GM12878 (cell line): Measurements from ENCODE around the gene TMCC2. TPM values are rescaled to one million over a fixed set of nuclear protein-coding genes. Genes with fewer than 3 reads are reported as not detected.

Experiments used
- ATAC-seq: fragments of 200-7000 bp; cut with Tn5 transposase; 3 replicates; pipeline ENCODE4 v1.9.1; 2020; ENCODE audit warnings: mild to moderate bottlenecking, moderate library complexity
- BruUV-seq: library from RNA; stranded (reverse); fragments of 400-500 nt; replicated peaks from 2 replicates; lab custom pipeline; 2021; lab: Mats Ljungman, UMichigan
- CTCF ChIA-PET: fragments of 300-600 bp; sonication (Branson Sonifier 250); formaldehyde crosslinking; extraction: SDS; loops from one replicate; lab custom pipeline; 2021; ENCODE audit warnings: inconsistent platforms; lab: Yijun Ruan, JAX
- POLR2A ChIA-PET: fragments of 350-600 bp; formaldehyde crosslinking; extraction: SDS; loops from one replicate; lab custom pipeline; 2021; ENCODE audit warnings: inconsistent platforms; lab: Charles Lee
- RAD21 ChIA-PET: fragments of 300-600 bp; sonication (Branson Sonifier 250); formaldehyde crosslinking; loops from one replicate; lab custom pipeline; 2023; ENCODE audit warnings: antibody characterized with exemption; ENCODE audit not compliant: unreplicated experiment; lab: Charles Lee
- SMC1A ChIA-PET: fragments of 300-600 bp; sonication (Branson Sonifier 250); formaldehyde crosslinking; loops from one replicate; lab custom pipeline; 2023; ENCODE audit not compliant: unreplicated experiment, uncharacterized antibody; lab: Charles Lee
- DNase-seq: peaks from one replicate; pipeline ENCODE4 v3.0.0-alpha.2; 2011; ENCODE audit warnings: low read depth, low spot score
- FAIRE-seq: peaks from 3 replicates; lab custom pipeline; 2011; peaks lifted over from hg19 to GRCh38; lab: Jason Lieb, UNC
- H2AFZ ChIP-seq: 2 replicates; pipeline ENCODE4 v1.6.0; 2011; ENCODE audit warnings: low read depth, low read length, control low read depth; ENCODE audit not compliant: control insufficient read depth
- H3K27ac ChIP-seq: 2 replicates; pipeline ENCODE4 v1.5.1; 2011; ENCODE audit warnings: control low read depth; ENCODE audit not compliant: control insufficient read depth, insufficient read depth
- H3K27me3 ChIP-seq, 2 experiments: replicated peaks in 1 of 2; 2 replicates each; pipeline versions ENCODE4 v1.6.0 to v1.6.1; 2011; ENCODE audit warnings: low read length in 1 of 2; ENCODE audit not compliant: control insufficient read depth in 2 of 2, insufficient read depth in 2 of 2
- H3K36me3 ChIP-seq, 2 experiments: 2 replicates each; pipeline ENCODE4 v1.5.1; 2011; ENCODE audit warnings: low read length in 1 of 2; ENCODE audit not compliant: control insufficient read depth in 2 of 2, insufficient read depth in 2 of 2
- H3K4me1 ChIP-seq: 2 replicates; pipeline ENCODE4 v1.6.1; 2011; ENCODE audit warnings: mild to moderate bottlenecking, low read length, moderate library complexity, mixed read lengths; ENCODE audit not compliant: control insufficient read depth, insufficient read depth
- H3K4me2 ChIP-seq: 2 replicates; pipeline ENCODE4 v1.6.0; 2011; ENCODE audit warnings: control low read depth; ENCODE audit not compliant: control insufficient read depth, insufficient read depth
- H3K4me3 ChIP-seq: fragments of 200-600 bp; sonication (generic); 2 replicates; pipeline ENCODE4 v1.5.1; 2016
- H3K79me2 ChIP-seq: 2 replicates; pipeline ENCODE4 v1.6.0; 2011; ENCODE audit warnings: low read length; ENCODE audit not compliant: control insufficient read depth, insufficient read depth
- H3K9ac ChIP-seq: 2 replicates; pipeline ENCODE4 v1.8.0; 2011; ENCODE audit warnings: low read length, control low read depth, mixed read lengths; ENCODE audit not compliant: control insufficient read depth, insufficient read depth
- H3K9me3 ChIP-seq: replicated peaks from 3 replicates; pipeline ENCODE4 v1.5.1; 2011; ENCODE audit warnings: mild to moderate bottlenecking, low read length; ENCODE audit not compliant: control insufficient read depth, insufficient read depth
- H4K20me1 ChIP-seq: 2 replicates; pipeline ENCODE4 v1.6.0; 2011; ENCODE audit not compliant: control insufficient read depth, insufficient read depth
- CEBPB ChIP-seq, 2 experiments: fragments of 150-350 bp in 1 of 2; IDR thresholded peaks; 2 replicates each; pipeline ENCODE4 v1.6.1; 2012 to 2014; ENCODE audit warnings: low read depth in 2 of 2, low read length in 2 of 2, borderline replicate concordance in 1 of 2, inconsistent platforms in 1 of 2
- DPF2 ChIP-seq: fragments of 450-650 bp; IDR thresholded peaks from 2 replicates; pipeline ENCODE4 v1.6.1; 2017; ENCODE audit warnings: mild to moderate bottlenecking
- MXI1 ChIP-seq: fragments of 150-350 bp; IDR thresholded peaks from 2 replicates; pipeline ENCODE4 v1.6.1; 2011; ENCODE audit warnings: low read depth, mild to moderate bottlenecking, inconsistent platforms, low read length, improper control_type of control experiment
- NBN ChIP-seq: fragments of 450-650 bp; IDR thresholded peaks from 2 replicates; pipeline ENCODE4 v1.6.1; 2016
- SMARCA5 ChIP-seq: fragments of 450-650 bp; IDR thresholded peaks from 2 replicates; pipeline ENCODE4 v1.6.1; 2017; ENCODE audit warnings: mild to moderate bottlenecking
- SUPT20H ChIP-seq: IDR thresholded peaks from 2 replicates; pipeline ENCODE4 v1.6.1; 2011; ENCODE audit warnings: low read depth, mild to moderate bottlenecking, low read length, moderate library complexity, borderline replicate concordance; ENCODE audit not compliant: control insufficient read depth
- ZBED1 ChIP-seq: IDR thresholded peaks from 2 replicates; pipeline ENCODE4 v1.6.1; 2016; ENCODE audit warnings: borderline replicate concordance
- WGBS: methylation state at CpG from one replicate; pipeline ENCODE4 v1.1.6; 2016; ENCODE audit warnings: low lambda C conversion rate; ENCODE audit not compliant: insufficient replicate concordance, insufficient coverage; ENCODE audit errors: missing lambda C conversion rate; 5-methylcytosine and 5-hydroxymethylcytosine counted together
- in situ Hi-C: fragments of 300-500 bp; cut with MboI; formaldehyde crosslinking; loops from 9 replicates; pipeline ENCODE4 v1.14.3; 2018; ENCODE audit warnings: mixed read lengths
- intact Hi-C: fragments of 100-400 bp; cut with micrococcal nuclease; formaldehyde crosslinking; loops from one replicate; pipeline ENCODE4 v1.14.2; 2022; ENCODE audit not compliant: unreplicated experiment
- polyA plus RNA-seq, 11 experiments: library from polyadenylated mRNA; depleted of rRNA in 4 of 11; unstranded in 6 of 11; stranded (reverse) in 5 of 11; fragments of >200 nt; fragmentation: Nextera tagmentation in 4 of 11; fragmentation: Illumina TruSeq in 1 of 11; extraction: Ambion mirVana in 4 of 11; extraction: Trizol in 1 of 11; gene quantifications; 1 replicate in 1 of 11; 2 replicates in 10 of 11; pipeline versions ENCODE4 v1.2.1 to v1.2.3, GENCODE V29; 2011 to 2016; ENCODE audit warnings: inconsistent platforms in 2 of 11, missing spikeins in 2 of 11, low read depth in 1 of 11
- total RNA-seq, 4 experiments: library from RNA; depleted of rRNA in 3 of 4; stranded (reverse); fragments of >200 nt in 3 of 4; fragmentation: Illumina TruSeq in 1 of 4; extraction: Trizol in 1 of 4; gene quantifications; 2 replicates each; pipeline versions ENCODE4 v1.2.1 to v1.2.3, GENCODE V29; 2013 to 2021
- TF ChIP-seq, protein P1 (sequence below): fragments of 450-650 bp; formaldehyde crosslinking; IDR thresholded peaks from 2 replicates; pipeline ENCODE4 v1.5.0; 2022; ENCODE audit warnings: mild to moderate bottlenecking, missing genetic modification characterization
- TF ChIP-seq, protein P2 (sequence below): fragments of 450-650 bp; IDR thresholded peaks from 2 replicates; pipeline ENCODE4 v1.6.1; 2017; ENCODE audit warnings: antibody characterized with exemption, mild to moderate bottlenecking, moderate library complexity
- TF ChIP-seq, protein P3 (sequence below): fragments of 450-650 bp; IDR thresholded peaks from 2 replicates; pipeline ENCODE4 v1.6.1; 2017; ENCODE audit warnings: mild to moderate bottlenecking, moderate library complexity
- TF ChIP-seq, protein P4 (sequence below): IDR thresholded peaks from 2 replicates; pipeline ENCODE4 v1.6.1; 2012; ENCODE audit warnings: low read depth, low read length, improper control_type of control experiment

TMCC2 gene
- total and polyA plus RNA-seq, 10 of the 15 experiments (the other 5 are each of a cell fraction or from before 2014, with no cell fraction given): 0.06 to 2.3 (median 0.76) TPM

DNA sequence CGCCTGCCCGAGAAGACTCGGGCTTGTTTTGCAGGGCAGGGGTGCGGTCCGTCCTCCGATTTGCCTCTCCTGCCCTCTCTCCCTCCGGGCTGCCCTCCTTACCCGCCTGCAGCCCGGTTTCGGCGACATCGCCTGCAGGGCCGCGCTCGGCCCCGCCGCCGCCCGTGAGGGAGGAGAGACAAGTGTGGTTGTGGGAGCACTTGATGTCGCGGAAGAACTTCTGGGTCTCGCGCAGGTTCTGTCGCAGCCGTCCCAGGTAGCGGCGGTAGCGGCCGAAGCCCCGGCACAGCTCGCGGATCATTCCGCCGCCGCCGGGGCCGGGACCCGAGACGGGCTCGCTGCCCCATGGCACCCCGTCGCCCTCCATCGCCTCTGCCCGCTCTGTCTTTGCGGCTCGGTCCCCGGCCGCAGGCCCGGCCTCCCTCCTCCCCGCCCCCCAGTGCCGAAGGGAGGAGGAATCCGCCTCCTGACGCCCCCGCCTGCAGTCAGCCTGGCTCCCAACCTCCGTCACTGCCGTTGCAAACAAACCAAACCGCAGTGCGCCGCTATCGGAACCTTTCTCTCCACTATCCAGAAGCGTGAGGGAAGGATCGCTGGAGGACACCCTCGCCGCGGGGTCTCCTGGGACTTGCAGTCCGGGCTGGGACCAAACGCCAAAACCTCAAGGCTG is 16.4 kb upstream of the TMCC2 start, which contains the start of gene DSTYK:
Gene DSTYK (minus strand): TSS at position 534 of the 670 bp plus-strand sequence. CDS start 167 bp downstream, at position 367.
- intact Hi-C loops (loop anchor here (5.0 kb wide), 1 partner anchor 89 kb away; the partner anchor contains the start of gene RBBP5), in situ Hi-C loops (no loop called here)
- no peaks in the 10 kb centered on the region for H3K27me3 ChIP-seq
- H3K4me1 ChIP-seq: peaks cover 8% of the 10 kb centered on the region; the same call in 1 of the 2 replicates
- H4K20me1 ChIP-seq: no peaks in the 10 kb centered on the region
- ChIA-PET SMC1A (interaction anchor here (0.8 to 2.2 kb wide), 2 partner anchors 11 to 44 kb away, joined by 3 to 11 read pairs; no protein-coding TSS in a partner anchor), POLR2A (interaction anchor here (1.1 kb wide), 2 partner anchors 22 to 103 kb away, joined by 3 read pairs; no protein-coding TSS in a partner anchor), RAD21 (interaction anchor here (2.4 kb wide), 1 partner anchor 18 kb away, joined by 12 read pairs; the partner anchor contains the start of gene TMCC2), CTCF (interaction anchor here (1.0 to 1.3 kb wide), 3 partner anchors 39 to 150 kb away, joined by 3 read pairs; no protein-coding TSS in a partner anchor)
- peak within 1 kb of the TSS; percentile 75 for H3K9ac ChIP-seq
- peak within 1 kb of the TSS; percentile 42 for H3K27ac ChIP-seq
- peak within 1 kb of the TSS; percentile 93 for H3K4me2 ChIP-seq
- no TSS peak for BruUV-seq
- 2% methylated on average over 64 of the region's 67 CpGs for WGBS
- ATAC-seq (peak; percentile 89), FAIRE-seq (no peak), DNase-seq (peak; percentile 70)
- no peaks in the 10 kb centered on the region for H3K36me3 ChIP-seq
- H3K4me3 ChIP-seq: peak within 1 kb of the TSS; percentile 88
- peak within 1 kb of the TSS; percentile 99 for H2AFZ ChIP-seq
- no peaks in the 10 kb centered on the region; the same call in 1 of the 2 replicates for H3K79me2 ChIP-seq
- H3K9me3 ChIP-seq: no peaks in the 10 kb centered on the region
- peak; percentile 46 for TF ChIP-seq MXI1
- TF ChIP-seq ZBED1: peak; percentile 98; the same call in 1 of the 2 replicates
- TF ChIP-seq DPF2: peak; percentile 90; the same call in 1 of the 2 replicates
- TF ChIP-seq SUPT20H: no peak
- TF ChIP-seq, protein P1, sequence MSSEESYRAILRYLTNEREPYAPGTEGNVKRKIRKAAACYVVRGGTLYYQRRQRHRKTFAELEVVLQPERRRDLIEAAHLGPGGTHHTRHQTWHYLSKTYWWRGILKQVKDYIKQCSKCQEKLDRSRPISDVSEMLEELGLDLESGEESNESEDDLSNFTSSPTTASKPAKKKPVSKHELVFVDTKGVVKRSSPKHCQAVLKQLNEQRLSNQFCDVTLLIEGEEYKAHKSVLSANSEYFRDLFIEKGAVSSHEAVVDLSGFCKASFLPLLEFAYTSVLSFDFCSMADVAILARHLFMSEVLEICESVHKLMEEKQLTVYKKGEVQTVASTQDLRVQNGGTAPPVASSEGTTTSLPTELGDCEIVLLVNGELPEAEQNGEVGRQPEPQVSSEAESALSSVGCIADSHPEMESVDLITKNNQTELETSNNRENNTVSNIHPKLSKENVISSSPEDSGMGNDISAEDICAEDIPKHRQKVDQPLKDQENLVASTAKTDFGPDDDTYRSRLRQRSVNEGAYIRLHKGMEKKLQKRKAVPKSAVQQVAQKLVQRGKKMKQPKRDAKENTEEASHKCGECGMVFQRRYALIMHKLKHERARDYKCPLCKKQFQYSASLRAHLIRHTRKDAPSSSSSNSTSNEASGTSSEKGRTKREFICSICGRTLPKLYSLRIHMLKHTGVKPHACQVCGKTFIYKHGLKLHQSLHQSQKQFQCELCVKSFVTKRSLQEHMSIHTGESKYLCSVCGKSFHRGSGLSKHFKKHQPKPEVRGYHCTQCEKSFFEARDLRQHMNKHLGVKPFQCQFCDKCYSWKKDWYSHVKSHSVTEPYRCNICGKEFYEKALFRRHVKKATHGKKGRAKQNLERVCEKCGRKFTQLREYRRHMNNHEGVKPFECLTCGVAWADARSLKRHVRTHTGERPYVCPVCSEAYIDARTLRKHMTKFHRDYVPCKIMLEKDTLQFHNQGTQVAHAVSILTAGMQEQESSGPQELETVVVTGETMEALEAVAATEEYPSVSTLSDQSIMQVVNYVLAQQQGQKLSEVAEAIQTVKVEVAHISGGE (CRISPR knock-in tag): peak; percentile 99
- TF ChIP-seq, protein P2, sequence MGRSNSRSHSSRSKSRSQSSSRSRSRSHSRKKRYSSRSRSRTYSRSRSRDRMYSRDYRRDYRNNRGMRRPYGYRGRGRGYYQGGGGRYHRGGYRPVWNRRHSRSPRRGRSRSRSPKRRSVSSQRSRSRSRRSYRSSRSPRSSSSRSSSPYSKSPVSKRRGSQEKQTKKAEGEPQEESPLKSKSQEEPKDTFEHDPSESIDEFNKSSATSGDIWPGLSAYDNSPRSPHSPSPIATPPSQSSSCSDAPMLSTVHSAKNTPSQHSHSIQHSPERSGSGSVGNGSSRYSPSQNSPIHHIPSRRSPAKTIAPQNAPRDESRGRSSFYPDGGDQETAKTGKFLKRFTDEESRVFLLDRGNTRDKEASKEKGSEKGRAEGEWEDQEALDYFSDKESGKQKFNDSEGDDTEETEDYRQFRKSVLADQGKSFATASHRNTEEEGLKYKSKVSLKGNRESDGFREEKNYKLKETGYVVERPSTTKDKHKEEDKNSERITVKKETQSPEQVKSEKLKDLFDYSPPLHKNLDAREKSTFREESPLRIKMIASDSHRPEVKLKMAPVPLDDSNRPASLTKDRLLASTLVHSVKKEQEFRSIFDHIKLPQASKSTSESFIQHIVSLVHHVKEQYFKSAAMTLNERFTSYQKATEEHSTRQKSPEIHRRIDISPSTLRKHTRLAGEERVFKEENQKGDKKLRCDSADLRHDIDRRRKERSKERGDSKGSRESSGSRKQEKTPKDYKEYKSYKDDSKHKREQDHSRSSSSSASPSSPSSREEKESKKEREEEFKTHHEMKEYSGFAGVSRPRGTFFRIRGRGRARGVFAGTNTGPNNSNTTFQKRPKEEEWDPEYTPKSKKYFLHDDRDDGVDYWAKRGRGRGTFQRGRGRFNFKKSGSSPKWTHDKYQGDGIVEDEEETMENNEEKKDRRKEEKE: no peak
- TF ChIP-seq SMARCA5: peak; percentile 86; the same call in 1 of the 2 replicates
- no peak for TF ChIP-seq CEBPB (IDR thresholded peaks at IDR 0.05; ENCODE audit: borderline replicate concordance in 1 of 2, low read depth in 2 of 2, low read length in 2 of 2)
- peak; percentile 98 for TF ChIP-seq NBN
- TF ChIP-seq, protein P3, sequence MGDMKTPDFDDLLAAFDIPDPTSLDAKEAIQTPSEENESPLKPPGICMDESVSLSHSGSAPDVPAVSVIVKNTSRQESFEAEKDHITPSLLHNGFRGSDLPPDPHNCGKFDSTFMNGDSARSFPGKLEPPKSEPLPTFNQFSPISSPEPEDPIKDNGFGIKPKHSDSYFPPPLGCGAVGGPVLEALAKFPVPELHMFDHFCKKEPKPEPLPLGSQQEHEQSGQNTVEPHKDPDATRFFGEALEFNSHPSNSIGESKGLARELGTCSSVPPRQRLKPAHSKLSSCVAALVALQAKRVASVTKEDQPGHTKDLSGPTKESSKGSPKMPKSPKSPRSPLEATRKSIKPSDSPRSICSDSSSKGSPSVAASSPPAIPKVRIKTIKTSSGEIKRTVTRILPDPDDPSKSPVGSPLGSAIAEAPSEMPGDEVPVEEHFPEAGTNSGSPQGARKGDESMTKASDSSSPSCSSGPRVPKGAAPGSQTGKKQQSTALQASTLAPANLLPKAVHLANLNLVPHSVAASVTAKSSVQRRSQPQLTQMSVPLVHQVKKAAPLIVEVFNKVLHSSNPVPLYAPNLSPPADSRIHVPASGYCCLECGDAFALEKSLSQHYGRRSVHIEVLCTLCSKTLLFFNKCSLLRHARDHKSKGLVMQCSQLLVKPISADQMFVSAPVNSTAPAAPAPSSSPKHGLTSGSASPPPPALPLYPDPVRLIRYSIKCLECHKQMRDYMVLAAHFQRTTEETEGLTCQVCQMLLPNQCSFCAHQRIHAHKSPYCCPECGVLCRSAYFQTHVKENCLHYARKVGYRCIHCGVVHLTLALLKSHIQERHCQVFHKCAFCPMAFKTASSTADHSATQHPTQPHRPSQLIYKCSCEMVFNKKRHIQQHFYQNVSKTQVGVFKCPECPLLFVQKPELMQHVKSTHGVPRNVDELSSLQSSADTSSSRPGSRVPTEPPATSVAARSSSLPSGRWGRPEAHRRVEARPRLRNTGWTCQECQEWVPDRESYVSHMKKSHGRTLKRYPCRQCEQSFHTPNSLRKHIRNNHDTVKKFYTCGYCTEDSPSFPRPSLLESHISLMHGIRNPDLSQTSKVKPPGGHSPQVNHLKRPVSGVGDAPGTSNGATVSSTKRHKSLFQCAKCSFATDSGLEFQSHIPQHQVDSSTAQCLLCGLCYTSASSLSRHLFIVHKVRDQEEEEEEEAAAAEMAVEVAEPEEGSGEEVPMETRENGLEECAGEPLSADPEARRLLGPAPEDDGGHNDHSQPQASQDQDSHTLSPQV: no peak
- TF ChIP-seq, protein P4, sequence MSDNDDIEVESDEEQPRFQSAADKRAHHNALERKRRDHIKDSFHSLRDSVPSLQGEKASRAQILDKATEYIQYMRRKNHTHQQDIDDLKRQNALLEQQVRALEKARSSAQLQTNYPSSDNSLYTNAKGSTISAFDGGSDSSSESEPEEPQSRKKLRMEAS: no peak
